ENCODE results near the gene ICA1.
A peak's percentile ranks its signal among the peaks of the same experiment; 100 is the strongest.
"Not testable (repeated sequence)": the region's sequence is repeated elsewhere in the genome, so short reads cannot be mapped to it uniquely, and the experiment has no call there.

ICA1 gene

GRCh38 chr7:8089036-8089780 lies 172.8 kb downstream of the ICA1 start:
- DNase-seq: no peak

GRCh38 chr7:8086239-8086638 lies 175.7 kb downstream of the ICA1 start:
- DNase-seq: no peak

- no peak for DNase-seq
Measured at GRCh38 chr7:8085420-8085819, 176.5 kb downstream of the ICA1 start.

GRCh38 chr7:8084836-8085235 lies 177.1 kb downstream of the ICA1 start:
- peak; percentile 33 for DNase-seq

GRCh38 chr7:8082762-8083161 lies 179.2 kb downstream of the ICA1 start:
- DNase-seq: no peak

- no peak for DNase-seq
Measured at GRCh38 chr7:8078418-8078817, 183.5 kb downstream of the ICA1 start.

- no peak for DNase-seq
Measured at GRCh38 chr7:8070451-8071180, 191.4 kb downstream of the ICA1 start.

GRCh38 chr7:8068892-8069686 lies 192.9 kb downstream of the ICA1 start:
- no peak for DNase-seq

GRCh38 chr7:8065356-8065813 lies 196.6 kb downstream of the ICA1 start:
- DNase-seq: no peak

GRCh38 chr7:8064828-8065227 lies 197.1 kb downstream of the ICA1 start:
- no peak for DNase-seq

- no peak for DNase-seq
Measured at GRCh38 chr7:8063706-8064297, 198.2 kb downstream of the ICA1 start.

- DNase-seq: not testable (repeated sequence)
Measured at GRCh38 chr7:8063300-8063699, 198.7 kb downstream of the ICA1 start.
